GM12865 (cell line): Measurements from ENCODE around the gene ATXN1.

ENCODE experiments used
- DNase-seq: peaks from one replicate; pipeline ENCODE4 v3.0.0; 2010; ENCODE audit warnings: low read depth
- H3K4me3 ChIP-seq: 2 replicates; pipeline ENCODE4 v1.5.1; 2011; ENCODE audit warnings: mild to moderate bottlenecking, low read depth, low read length, control low read depth
- TF ChIP-seq, protein P1 (sequence below): IDR thresholded peaks from 2 replicates; pipeline ENCODE4 v1.5.1; 2011; ENCODE audit warnings: low read length, control low read depth, low read depth, inconsistent platforms; ENCODE audit not compliant: insufficient read depth; ENCODE audit errors: missing control alignments

The ATXN1 gene

DNA sequence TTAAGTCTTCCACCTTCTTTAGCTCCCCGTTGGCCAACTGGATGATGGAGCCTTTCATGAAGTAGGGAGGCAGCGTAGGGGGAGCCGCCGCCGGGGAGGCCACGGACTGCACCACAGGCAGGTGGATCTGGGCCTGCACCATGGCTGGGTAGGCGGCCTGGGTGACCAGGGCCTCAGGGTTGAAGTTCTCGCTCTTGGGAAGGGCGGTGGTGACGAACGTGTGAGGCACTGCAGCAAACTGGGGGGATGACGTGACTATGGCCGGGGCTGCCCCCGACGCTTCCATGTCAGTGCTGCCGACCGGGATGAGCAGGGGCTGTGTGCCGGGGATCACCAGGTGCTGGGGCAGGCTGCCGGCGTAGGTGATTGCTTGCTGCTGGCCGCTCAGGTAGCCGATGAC lies 434.7 kb downstream of the ATXN1 start:
- TF ChIP-seq, protein P1, sequence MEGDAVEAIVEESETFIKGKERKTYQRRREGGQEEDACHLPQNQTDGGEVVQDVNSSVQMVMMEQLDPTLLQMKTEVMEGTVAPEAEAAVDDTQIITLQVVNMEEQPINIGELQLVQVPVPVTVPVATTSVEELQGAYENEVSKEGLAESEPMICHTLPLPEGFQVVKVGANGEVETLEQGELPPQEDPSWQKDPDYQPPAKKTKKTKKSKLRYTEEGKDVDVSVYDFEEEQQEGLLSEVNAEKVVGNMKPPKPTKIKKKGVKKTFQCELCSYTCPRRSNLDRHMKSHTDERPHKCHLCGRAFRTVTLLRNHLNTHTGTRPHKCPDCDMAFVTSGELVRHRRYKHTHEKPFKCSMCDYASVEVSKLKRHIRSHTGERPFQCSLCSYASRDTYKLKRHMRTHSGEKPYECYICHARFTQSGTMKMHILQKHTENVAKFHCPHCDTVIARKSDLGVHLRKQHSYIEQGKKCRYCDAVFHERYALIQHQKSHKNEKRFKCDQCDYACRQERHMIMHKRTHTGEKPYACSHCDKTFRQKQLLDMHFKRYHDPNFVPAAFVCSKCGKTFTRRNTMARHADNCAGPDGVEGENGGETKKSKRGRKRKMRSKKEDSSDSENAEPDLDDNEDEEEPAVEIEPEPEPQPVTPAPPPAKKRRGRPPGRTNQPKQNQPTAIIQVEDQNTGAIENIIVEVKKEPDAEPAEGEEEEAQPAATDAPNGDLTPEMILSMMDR: no peak
- no peak for DNase-seq
- no peak overlapping the region for H3K4me3 ChIP-seq

DNA sequence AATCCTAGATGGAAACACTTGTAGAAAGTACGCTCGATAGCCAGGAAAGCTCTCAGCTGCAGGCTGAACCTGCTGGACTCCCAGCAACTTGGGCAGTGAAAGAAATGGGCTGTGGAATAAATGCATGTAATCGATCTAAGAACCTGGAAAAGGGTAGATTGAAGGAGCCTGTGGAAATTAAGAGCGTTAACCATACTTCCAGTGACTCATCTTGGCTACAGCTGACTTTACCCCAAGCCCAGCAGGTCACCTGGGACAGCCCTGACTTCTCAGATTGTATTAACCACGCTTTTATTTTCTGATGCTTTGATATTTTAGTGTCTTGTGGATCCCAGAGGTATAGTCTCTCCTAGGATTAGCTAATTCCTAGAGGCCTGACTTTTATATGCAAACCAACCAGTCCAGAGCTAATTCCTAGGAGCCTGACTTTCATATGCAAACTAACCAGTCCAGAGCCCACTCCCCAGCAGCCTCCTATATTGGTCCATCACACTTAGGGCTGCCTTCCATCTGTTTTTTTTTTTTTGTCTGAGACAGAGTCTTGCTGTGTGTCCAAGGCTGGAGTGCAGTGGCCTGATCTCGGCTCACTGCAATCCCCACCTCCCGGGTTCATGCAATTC lies 436.5 kb downstream of the ATXN1 start:
- TF ChIP-seq, protein P1: no peak
- no peak for DNase-seq
- no peak overlapping the region for H3K4me3 ChIP-seq

DNA sequence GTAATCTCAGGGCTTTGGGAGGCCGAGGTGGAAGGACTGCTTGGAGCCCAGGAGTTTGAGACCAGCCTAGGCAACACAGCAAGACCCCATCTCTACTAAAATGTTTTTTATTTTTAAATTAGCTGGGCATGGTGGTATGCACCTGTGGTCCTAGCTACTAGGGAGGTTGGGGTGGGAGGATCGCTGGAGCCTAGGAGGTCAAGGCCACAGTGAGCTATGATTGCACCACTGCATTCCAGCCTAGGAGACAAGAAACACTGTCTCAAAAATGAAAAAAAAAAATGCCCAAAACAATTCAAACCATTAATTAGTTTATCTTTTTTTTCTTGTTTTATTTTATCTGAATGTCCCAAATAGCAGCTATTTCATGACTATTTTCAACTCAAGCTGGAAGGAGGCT lies 437.1 kb downstream of the ATXN1 start:
- no peak overlapping the region for H3K4me3 ChIP-seq
- TF ChIP-seq, protein P1: no peak
- no peak for DNase-seq

DNA sequence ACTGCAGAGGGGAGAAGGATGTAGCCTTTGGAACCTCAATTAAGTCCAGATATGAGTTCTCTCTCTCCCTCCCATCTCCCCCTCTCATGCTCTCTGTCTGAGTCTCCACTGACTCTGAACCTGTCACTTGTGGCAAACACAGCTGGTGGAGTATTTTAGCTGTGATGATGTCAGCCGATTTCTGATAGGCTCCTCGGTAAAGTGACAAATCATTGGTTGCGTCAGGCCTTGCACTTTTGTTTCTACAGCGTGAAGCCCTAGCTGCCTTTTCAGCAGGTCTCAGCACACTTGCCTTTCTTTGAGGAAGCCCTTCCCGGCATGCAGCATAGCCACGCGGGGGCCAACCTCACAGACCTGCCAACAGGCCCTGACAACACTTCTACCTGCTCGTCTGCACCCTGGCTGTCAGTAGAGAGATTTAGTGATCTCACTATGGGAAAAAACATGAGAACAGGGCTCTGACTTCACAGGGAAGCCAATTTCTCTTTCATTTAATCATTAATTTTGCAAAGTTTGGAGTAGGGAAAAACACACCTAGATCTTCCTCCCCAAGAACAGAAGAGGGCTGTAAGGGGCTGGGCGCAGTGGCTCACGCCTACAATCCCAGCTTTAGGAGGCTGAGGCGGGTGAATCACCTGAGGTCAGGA lies 438.5 kb downstream of the ATXN1 start:
- TF ChIP-seq, protein P1: no peak
- no peak overlapping the region for H3K4me3 ChIP-seq
- DNase-seq: peak; percentile 80

DNA sequence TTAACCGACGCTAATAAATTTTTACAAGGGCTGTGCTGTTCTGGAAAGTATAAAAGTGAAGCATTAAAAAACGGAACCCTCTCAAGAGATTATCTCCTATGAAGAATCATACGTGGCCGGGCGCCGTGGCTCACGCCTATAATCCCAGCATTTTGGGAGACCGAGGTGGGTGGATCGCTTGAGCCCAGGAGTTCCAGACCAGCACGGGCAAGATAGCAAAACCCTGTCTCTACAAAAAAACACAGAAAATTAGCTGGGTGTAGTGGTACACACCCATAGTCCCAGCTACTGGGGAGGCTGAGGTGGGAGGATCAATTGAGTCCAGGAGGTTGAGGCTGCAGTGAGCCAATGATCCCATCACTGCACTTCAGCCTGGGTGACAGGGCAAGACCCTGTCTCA lies 439.4 kb downstream of the ATXN1 start:
- DNase-seq: no peak
- no peak overlapping the region for H3K4me3 ChIP-seq
- TF ChIP-seq, protein P1: no peak

DNA sequence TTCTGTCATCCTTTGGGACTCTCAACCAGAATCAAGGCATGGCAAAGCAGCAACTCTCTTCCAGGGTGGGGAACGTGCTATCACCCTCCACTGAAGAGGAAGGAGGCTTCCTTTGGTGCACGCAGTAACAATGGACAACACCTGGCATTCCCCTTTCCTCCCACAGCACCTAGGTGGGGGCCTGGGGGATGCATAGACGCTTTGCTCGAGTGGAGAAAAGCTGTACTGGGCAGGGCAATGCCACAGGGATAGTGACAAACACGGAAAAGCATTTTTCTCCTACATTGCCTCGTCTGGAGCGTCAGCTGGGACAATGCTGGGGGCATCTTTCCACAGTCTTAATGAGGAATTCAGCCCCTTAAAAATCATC lies 439.9 kb downstream of the ATXN1 start:
- DNase-seq: no peak
- TF ChIP-seq, protein P1: no peak
- H3K4me3 ChIP-seq: no peak overlapping the region
